Esophagus squamous epithelium (tissue), 5 donors: ENCODE measurements around the gene PDK2. TPM values are rescaled to one million over a fixed set of nuclear protein-coding genes. Genes with fewer than 3 reads are reported as not detected.
A peak's percentile ranks its signal among the peaks of the same experiment; 100 is the strongest.

ENCODE experiments used
- DNase-seq: peaks from one replicate; lab custom pipeline; 2025; lab: John Stamatoyannopoulos, UW
- H3K27ac ChIP-seq, 4 donors: fragments of 200-600 bp; sonication (generic); one replicate each; pipeline ENCODE4 v1.5.1; 2016 to 2019; ENCODE audit warnings: mild to moderate bottlenecking in 1 of 4
- H3K27me3 ChIP-seq, 4 donors: fragments of 200-600 bp; sonication (generic); 1 replicate in 3 of 4; 2 replicates in 1 of 4; pipeline versions ENCODE4 v1.5.1 to v1.6.0; 2017 to 2021; ENCODE audit warnings: antibody characterized with exemption in 1 of 4
- H3K36me3 ChIP-seq, 3 donors: fragments of 200-600 bp; sonication (generic); one replicate each; pipeline ENCODE4 v1.5.1; 2016 to 2019
- H3K4me1 ChIP-seq, 3 donors: fragments of 200-600 bp; sonication (generic); one replicate each; pipeline ENCODE4 v1.5.1; 2017 to 2019
- H3K4me3 ChIP-seq, 4 donors: fragments of 200-600 bp; sonication (generic); 1 replicate in 3 of 4; 2 replicates in 1 of 4; pipeline ENCODE4 v1.5.1; 2016 to 2019; ENCODE audit warnings: mild to moderate bottlenecking in 2 of 4, moderate library complexity in 1 of 4
- H3K9me3 ChIP-seq, 3 donors: fragments of 200-600 bp; sonication (generic); one replicate each; pipeline ENCODE4 v1.5.1; 2016 to 2019
- CTCF ChIP-seq, 6 experiments: fragments of 450-650 bp in 4 of 6; fragments of 200-600 bp in 2 of 6; sonication (generic) in 2 of 6; IDR thresholded peaks; one replicate each; pipeline ENCODE4 v1.5.1; 2016 to 2019; ENCODE audit warnings: antibody characterized with exemption in 6 of 6, mild to moderate bottlenecking in 4 of 6, moderate library complexity in 4 of 6
- POLR2A ChIP-seq, 4 donors: fragments of 450-650 bp; IDR thresholded peaks; one replicate each; pipeline ENCODE4 v1.6.1; 2017; ENCODE audit warnings: antibody characterized with exemption in 4 of 4, mild to moderate bottlenecking in 4 of 4, moderate library complexity in 3 of 4
- WGBS, 2 donors: methylation state at CpG; one replicate each; pipeline ENCODE4 v1.1.5; 2018; 5-methylcytosine and 5-hydroxymethylcytosine counted together
- intact Hi-C: fragments of 100-400 bp; cut with DNase I; formaldehyde crosslinking; loops from one replicate; pipeline ENCODE4 v1.15.0; 2022
- total RNA-seq, 4 donors: library from RNA; depleted of rRNA; stranded (reverse); fragments of >200 nt; gene quantifications; one replicate each; pipeline ENCODE4 v1.1.0, GENCODE V29; 2016
- donor health status: DM: yes; HTN: yes; CAD: no.

Gene PDK2
- total RNA-seq = 10 to 100 TPM in 3 of 4 donors, 1 to 10 TPM in 1; 5.2 to 20.2 (median 12.8) TPM

DNA sequence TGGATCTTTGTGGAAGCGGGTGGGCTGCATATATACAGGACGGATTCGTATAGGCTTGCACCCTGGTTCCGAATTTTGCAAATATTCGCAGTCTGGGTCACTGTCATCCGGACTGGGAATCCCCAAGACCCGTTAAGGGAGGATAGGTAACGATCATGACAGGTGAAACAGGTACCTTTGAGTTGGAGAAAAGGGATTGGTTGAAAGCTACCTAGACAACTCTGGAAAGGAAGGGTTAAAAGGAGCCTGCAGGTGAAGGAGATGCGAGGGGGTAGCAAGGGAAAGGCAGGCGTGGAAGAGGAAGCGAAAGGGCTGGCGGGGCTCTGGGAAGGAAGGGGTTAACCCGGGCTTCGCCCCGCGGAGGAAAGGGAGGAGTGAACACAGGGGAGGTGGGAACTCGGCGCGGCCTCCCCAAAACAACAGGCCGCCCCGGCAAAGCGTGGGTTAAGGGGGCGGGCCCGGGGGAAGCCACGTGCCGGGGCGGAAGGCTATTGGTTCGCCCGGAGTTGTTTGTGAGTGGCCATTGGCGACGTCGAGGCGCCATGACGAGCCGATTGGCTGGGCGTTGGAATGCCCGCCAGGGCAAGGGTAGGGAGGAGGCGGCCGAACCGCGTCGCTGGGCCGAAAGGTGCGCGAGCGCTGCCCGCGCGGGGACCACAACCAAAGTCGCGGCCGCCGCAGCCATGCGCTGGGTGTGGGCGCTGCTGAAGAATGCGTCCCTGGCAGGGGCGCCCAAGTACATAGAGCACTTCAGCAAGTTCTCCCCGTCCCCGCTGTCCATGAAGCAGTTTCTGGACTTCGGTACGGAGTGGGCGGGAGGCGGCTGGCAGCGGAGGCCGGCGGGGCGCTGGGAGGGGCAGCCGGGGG is at the start of gene PDK2:
Gene PDK2, plus strand, starts transcription at position 599 of the 867 bp plus-strand sequence. Its CDS starts 85 bp downstream, at position 684.
- 1% methylated on average over 49 to 51 of the region's 68 CpGs for WGBS, 2 donors
- peak in 1 of 6 experiments; percentile 21 for TF ChIP-seq CTCF (IDR thresholded peaks at IDR 0.05)
- TF ChIP-seq POLR2A (IDR thresholded peaks at IDR 0.05) = peak in 2 of 4 donors; percentile 52 to 63
- Histone ChIP-seq H3K27me3 (no peaks in the 10 kb centered on the region), H3K36me3 (peaks cover 1 to 40% (median 2%) of the 10 kb centered on the region in 3 donors), H3K9me3 (no peaks in the 10 kb centered on the region), H3K27ac (peak within 1 kb of the TSS; percentile 80 to 94 (median 88)), H3K4me1 (peaks cover 16 to 40% (median 17%) of the 10 kb centered on the region in 3 donors), H3K4me3 (peak within 1 kb of the TSS; percentile 57 to 98 (median 79))
- intact Hi-C loops = loop anchor here (2.0 kb wide), 1 partner anchor 54 kb away; no protein-coding TSS in a partner anchor
- DNase-seq = peak; percentile 90

GRCh38 chr17:50046179-50046578 is 49.0 kb upstream of the PDK2 start:
- intact Hi-C loops = no loop called here
- WGBS, 2 donors = 80 to 83% methylated on average over 2 of the region's 2 CpGs
- DNase-seq = no peak
- Histone ChIP-seq H3K4me1 (peaks cover 7 to 57% (median 36%) of the 10 kb centered on the region in 3 donors), H3K36me3 (no peaks in the 10 kb centered on the region), H3K27ac (no peak overlapping the region), H3K27me3 (no peaks in the 10 kb centered on the region), H3K9me3 (no peaks in the 10 kb centered on the region), H3K4me3 (no peak overlapping the region)
- TF ChIP-seq CTCF (IDR thresholded peaks at IDR 0.05) (no peak), POLR2A (IDR thresholded peaks at IDR 0.05) (no peak)

GRCh38 chr17:50046667-50047066 is 48.5 kb upstream of the PDK2 start:
- no peaks in the 10 kb centered on the region for H3K36me3 ChIP-seq
- WGBS, 2 donors = 79 to 86% methylated on average over 2 to 5 of the region's 6 CpGs
- H3K27me3 ChIP-seq = no peaks in the 10 kb centered on the region
- no peak overlapping the region for H3K4me3 ChIP-seq
- H3K27ac ChIP-seq = peak overlapping the region in 2 of 4 donors; percentile 54 to 61
- no peak for TF ChIP-seq POLR2A (IDR thresholded peaks at IDR 0.05)
- TF ChIP-seq CTCF (IDR thresholded peaks at IDR 0.05) = no peak
- intact Hi-C loops = no loop called here
- H3K4me1 ChIP-seq = peaks cover 10 to 61% (median 41%) of the 10 kb centered on the region in 3 donors
- no peaks in the 10 kb centered on the region for H3K9me3 ChIP-seq
- no peak for DNase-seq

- DNase-seq = no peak
- no peaks in the 10 kb centered on the region for H3K9me3 ChIP-seq
- H3K27ac ChIP-seq = peak overlapping the region in 3 of 4 donors; percentile 42 to 61 (median 54)
- H3K4me1 ChIP-seq = peaks cover 13 to 66% (median 45%) of the 10 kb centered on the region in 3 donors
- TF ChIP-seq POLR2A (IDR thresholded peaks at IDR 0.05) (no peak), CTCF (IDR thresholded peaks at IDR 0.05) (no peak)
- intact Hi-C loops = no loop called here
- no peaks in the 10 kb centered on the region for H3K27me3 ChIP-seq
- 55 to 85% methylated on average over 3 to 4 of the region's 6 CpGs for WGBS, 2 donors
- no peaks in the 10 kb centered on the region for H3K36me3 ChIP-seq
- no peak overlapping the region for H3K4me3 ChIP-seq
Measured at GRCh38 chr17:50047083-50047482, 48.1 kb upstream of the PDK2 start.
